HepG2 (cell line): ENCODE results near the gene NYNRIN. TPM values are rescaled to one million over a fixed set of nuclear protein-coding genes. Genes with fewer than 3 reads are reported as not detected.

Source experiments
- AKAP8 ChIP-seq: sonication (generic); formaldehyde crosslinking; IDR thresholded peaks from 2 replicates; pipeline ENCODE4 v1.5.1; 2020; ENCODE audit warnings: mild to moderate bottlenecking, missing genetic modification reagents
- ATF3 ChIP-seq: sonication (generic); formaldehyde crosslinking; IDR thresholded peaks from 2 replicates; pipeline ENCODE4 v1.4.0; 2020; ENCODE audit warnings: missing genetic modification reagents
- BRD4 ChIP-seq: sonication (generic); formaldehyde crosslinking; IDR thresholded peaks from 2 replicates; pipeline ENCODE4 v1.4.0; 2020; ENCODE audit warnings: missing genetic modification reagents
- HOXA9 ChIP-seq: sonication (generic); formaldehyde crosslinking; IDR thresholded peaks from 2 replicates; pipeline ENCODE4 v1.8.1; 2022; ENCODE audit warnings: missing genetic modification reagents, mild to moderate bottlenecking, moderate library complexity, borderline replicate concordance
- IKZF4 ChIP-seq: sonication (generic); formaldehyde crosslinking; IDR thresholded peaks from 2 replicates; pipeline ENCODE4 v1.5.1; 2020; ENCODE audit warnings: borderline replicate concordance, mild to moderate bottlenecking, low read depth, missing genetic modification reagents; ENCODE audit errors: not compliant biosample characterization
- JDP2 ChIP-seq: sonication (generic); formaldehyde crosslinking; IDR thresholded peaks from 2 replicates; pipeline ENCODE4 v1.8.1; 2022; ENCODE audit warnings: missing genetic modification reagents, borderline replicate concordance
- JUND ChIP-seq: sonication (generic); formaldehyde crosslinking; IDR thresholded peaks from 2 replicates; pipeline ENCODE4 v1.8.0; 2022; ENCODE audit warnings: mild to moderate bottlenecking, missing genetic modification reagents
- KMT2B ChIP-seq: IDR thresholded peaks from 2 replicates; pipeline ENCODE4 v1.6.1; 2016; ENCODE audit warnings: missing genetic modification reagents, missing compliant biosample characterization
- ZBTB25 ChIP-seq: IDR thresholded peaks from 2 replicates; pipeline ENCODE4 v1.6.1; 2018; ENCODE audit warnings: missing genetic modification reagents
- ZC3H13 ChIP-seq: sonication (generic); formaldehyde crosslinking; IDR thresholded peaks from 2 replicates; pipeline ENCODE4 v1.8.1; 2023; ENCODE audit warnings: mild to moderate bottlenecking, missing genetic modification reagents, moderate library complexity
- ZNF513 ChIP-seq: sonication (generic); formaldehyde crosslinking; conservative IDR thresholded peaks from 2 replicates; pipeline ENCODE4 v1.5.0; 2020; ENCODE audit warnings: missing genetic modification reagents
- ZNF546 ChIP-seq: sonication (generic); formaldehyde crosslinking; conservative IDR thresholded peaks from 2 replicates; pipeline ENCODE4 v1.8.1; 2023; ENCODE audit warnings: mild to moderate bottlenecking, missing genetic modification reagents
- ZNF558 ChIP-seq: sonication (generic); formaldehyde crosslinking; IDR thresholded peaks from 2 replicates; pipeline ENCODE4 v1.9.0; 2022; ENCODE audit warnings: mild to moderate bottlenecking, missing genetic modification reagents, borderline replicate concordance
- ZNF747 ChIP-seq: sonication (generic); formaldehyde crosslinking; IDR thresholded peaks from 2 replicates; pipeline ENCODE4 v1.8.1; 2023; ENCODE audit warnings: missing genetic modification reagents, mild to moderate bottlenecking, borderline replicate concordance
- polyA plus RNA-seq, 8 experiments: library from polyadenylated mRNA; depleted of rRNA in 3 of 8; stranded (reverse) in 7 of 8; unstranded in 1 of 8; fragments of >200 nt; fragmentation: Illumina TruSeq in 4 of 8; extraction: Trizol in 4 of 8; gene quantifications; 2 replicates each; pipeline versions ENCODE4 v1.2.1 to v1.2.3, GENCODE V29; 2011 to 2016; ENCODE audit warnings: low read depth in 4 of 8, missing spikeins in 1 of 8, mixed read lengths in 1 of 8; ENCODE audit not compliant: insufficient read depth in 1 of 8
- total RNA-seq, 5 experiments: library from RNA; depleted of rRNA; stranded (reverse); fragments of >200 nt; fragmentation: Illumina TruSeq; extraction: Trizol; gene quantifications; 2 replicates each; pipeline ENCODE4 v1.2.3, GENCODE V29; 2016; ENCODE audit warnings: low read depth in 1 of 5

NYNRIN gene
- total and polyA plus RNA-seq, 2 of the 13 experiments (the other 11 are each of a cell fraction or from before 2014, with no cell fraction given): 0.63 to 1.1 TPM

GRCh38 chr14:24394275-24394674 is 4.5 kb upstream of the NYNRIN start (continued):
- TF ChIP-seq ZBTB25 (CRISPR knock-in tag) (no peak), JDP2 (no peak), AKAP8 (CRISPR knock-in tag) (no peak), ZNF546 (CRISPR knock-in tag) (no peak), KMT2B (CRISPR knock-in tag) (no peak), ZNF558 (no peak), ZNF747 (CRISPR knock-in tag) (no peak), BRD4 (CRISPR knock-in tag) (no peak), ZC3H13 (CRISPR knock-in tag) (no peak), IKZF4 (CRISPR knock-in tag) (no peak), HOXA9 (CRISPR knock-in tag) (no peak), JUND (CRISPR knock-in tag) (no peak), ZNF513 (CRISPR knock-in tag) (no peak), ATF3 (CRISPR knock-in tag) (no peak)
